Jurkat, Clone E6-1 (cell line): ENCODE data around the gene MYO7A.

Experiments used
- DNase-seq: peaks from one replicate; pipeline ENCODE4 v3.0.0-alpha.2; 2011; ENCODE audit warnings: low read depth, low spot score
- H3K4me3 ChIP-seq: 2 replicates; pipeline ENCODE4 v1.5.1; 2011; ENCODE audit warnings: mild to moderate bottlenecking, low read length, control low read depth, moderate library complexity

The MYO7A gene

DNA sequence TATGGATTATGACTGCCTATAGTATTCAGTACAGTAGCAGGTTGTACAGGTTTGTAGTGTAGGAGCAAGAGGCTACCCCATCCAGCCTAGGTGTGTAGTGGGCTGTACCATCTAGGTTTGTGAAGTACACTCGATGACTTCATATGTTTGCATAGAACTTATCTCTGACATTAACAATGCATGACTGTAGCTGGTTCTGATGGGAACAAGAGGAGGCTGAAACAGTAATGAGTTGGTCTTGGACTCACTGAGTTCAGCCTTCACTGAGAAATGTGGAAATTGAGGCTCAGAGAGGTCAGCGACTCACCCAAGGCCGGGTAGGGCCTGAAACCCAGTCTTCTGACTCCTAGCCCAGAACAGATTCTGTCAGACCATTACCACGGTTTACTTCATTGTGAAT, 13.0 kb downstream of the MYO7A start:
- no peak for DNase-seq
- H3K4me3 ChIP-seq = no peak overlapping the region

- no peak for DNase-seq
- no peak overlapping the region for H3K4me3 ChIP-seq
These were observed 13.4 kb downstream of the MYO7A start for GRCh38 chr11:77141475-77141874.

GRCh38 chr11:77142091-77142975, 14.3 kb downstream of the MYO7A start:
- DNase-seq = peak; percentile 33

DNA sequence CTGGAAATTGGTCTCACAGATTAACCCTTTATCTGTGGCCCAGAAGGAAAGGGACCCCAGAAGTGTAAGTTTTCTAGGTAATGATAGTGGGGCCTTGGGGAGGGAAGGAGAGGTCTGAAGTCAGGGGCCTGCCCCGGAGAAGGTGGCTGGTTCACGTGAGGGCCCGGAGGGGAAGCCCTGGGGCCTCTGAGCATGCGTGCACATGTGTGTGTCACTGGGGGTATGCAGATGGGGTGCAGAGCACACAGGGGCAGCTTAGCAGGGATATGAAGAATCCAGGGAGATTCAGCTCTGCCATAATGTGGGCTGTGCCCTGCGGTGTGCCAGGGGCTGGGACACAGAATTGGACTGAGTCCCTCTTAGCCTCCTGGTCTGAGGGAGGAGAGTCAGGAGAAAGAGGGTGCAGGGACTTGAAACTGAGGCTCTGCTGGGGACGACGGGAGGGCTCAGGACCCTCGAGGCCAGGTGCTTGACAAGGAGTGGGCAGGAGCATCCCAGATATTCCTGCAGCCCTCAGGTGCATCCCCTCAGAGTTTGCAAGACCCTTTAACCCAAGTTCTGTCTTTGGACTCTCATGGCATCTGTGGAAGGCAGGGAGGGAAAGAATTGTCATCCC, 15.5 kb downstream of the MYO7A start:
- H3K4me3 ChIP-seq = no peak overlapping the region
- no peak for DNase-seq

More at GRCh38 chr11:77142091-77142975, 14.3 kb downstream of the MYO7A start:
- H3K4me3 ChIP-seq = no peak overlapping the region

DNA sequence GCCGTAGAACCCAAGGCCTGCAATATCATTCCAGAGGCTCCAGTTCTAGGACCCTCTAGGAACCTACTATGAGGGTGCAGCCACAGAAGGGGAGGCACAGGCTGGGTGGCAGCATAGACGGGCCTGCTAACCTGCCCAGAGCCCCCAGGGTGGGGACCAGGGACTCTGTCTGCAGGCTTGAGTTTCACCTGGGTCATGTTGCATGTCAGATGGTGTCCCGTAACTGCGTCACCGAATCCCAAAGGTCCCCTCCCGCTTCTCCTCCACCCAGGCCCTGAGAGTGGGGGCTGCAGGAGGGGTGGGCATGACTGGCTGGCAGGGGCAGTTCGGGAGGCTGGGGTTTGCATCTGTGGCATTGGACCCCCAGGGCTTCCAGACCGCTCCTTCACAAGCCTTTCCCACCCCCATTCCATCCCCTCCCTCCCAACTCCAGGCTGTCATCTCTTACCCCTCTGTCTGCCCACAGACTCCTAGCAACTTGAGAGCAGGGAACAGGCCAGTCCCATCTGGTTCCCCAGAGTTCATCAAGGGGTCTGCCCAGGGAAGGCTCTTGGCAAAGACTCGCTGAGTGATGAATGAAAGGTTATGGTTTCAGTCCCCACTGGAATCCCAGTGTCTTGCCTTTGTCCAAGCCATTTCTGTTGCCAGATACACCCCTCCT, 16.3 kb downstream of the MYO7A start:
- no peak for DNase-seq
- H3K4me3 ChIP-seq = no peak overlapping the region

DNA sequence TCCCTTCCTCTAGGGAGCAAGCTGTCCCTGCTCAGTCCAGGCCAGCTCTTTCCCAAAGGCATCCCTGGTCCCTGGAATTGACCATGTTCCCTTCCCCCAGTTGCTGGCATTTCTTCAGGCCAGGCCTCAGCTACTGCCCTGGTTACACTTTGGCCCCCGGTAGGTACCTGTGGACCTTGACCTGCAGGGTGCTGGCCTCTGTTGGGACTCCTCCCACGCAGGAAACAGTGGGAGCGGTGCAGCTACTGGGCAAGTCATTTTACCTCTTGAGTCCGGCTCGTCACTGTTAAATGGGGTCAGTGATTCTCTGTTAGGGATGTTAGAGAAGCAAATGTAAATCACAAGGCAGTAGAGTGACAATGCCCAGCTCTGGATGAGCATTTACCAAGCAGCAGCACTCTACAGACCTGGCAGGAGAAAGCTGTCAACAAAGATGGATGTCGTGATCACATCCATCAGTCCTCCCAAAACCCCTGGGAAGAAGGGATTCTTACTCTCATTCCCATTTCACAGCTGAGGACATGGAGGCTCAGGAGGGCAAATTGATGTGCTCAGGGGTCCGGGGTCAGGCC, 16.9 kb downstream of the MYO7A start:
- no peak for DNase-seq

GRCh38 chr11:77146261-77147035, 18.4 kb downstream of the MYO7A start:
- DNase-seq = no peak
- H3K4me3 ChIP-seq = no peak overlapping the region

More for the DNA sequence above, 16.9 kb downstream of the MYO7A start:
- no peak overlapping the region for H3K4me3 ChIP-seq

DNA sequence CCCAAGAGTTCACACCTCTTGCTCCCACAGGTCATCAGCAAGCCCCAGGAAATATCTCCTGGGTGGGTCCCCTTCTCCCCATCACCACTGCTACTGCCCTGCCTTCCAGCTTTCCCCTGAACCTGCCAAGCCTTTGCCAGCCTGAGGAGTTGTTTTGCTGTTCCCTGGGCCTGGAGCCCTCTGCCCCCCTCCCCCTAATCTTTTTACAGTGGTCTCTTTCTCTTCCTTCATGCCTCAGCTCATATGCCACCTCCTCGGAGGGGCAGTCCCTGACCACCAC, 18.9 kb downstream of the MYO7A start:
- no peak overlapping the region for H3K4me3 ChIP-seq
- no peak for DNase-seq

DNA sequence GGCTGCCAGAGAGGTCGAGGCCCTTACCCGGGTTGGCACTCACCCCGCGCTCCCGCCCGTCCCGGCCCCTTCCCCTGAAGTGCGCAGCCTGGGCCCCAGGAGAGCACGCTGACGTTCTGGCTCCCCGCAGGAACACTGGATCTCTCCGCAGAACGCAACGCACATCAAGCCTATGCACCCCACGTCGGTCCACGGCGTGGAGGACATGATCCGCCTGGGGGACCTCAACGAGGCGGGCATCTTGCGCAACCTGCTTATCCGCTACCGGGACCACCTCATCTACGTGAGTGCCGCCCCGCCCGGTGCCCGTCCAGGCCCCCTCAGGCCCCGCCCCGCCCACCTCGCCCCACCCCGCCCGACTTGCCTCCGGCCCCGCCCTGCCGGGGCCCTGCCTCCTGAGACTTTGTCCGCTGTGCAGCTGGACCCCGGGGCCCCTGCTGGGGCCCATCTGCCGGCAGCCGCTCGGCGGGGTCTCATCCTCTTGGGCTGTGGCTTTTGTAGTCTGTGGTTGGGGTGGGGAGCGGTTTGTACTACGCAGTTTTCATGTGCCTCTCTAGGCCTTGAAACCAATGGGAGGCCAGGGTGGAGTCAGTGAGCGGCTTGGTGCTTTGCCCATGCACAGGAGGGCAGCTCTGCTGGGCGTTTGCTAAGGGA, 19.7 kb downstream of the MYO7A start:
- peak overlapping the region; percentile 37 for H3K4me3 ChIP-seq
- DNase-seq = peak; percentile 88

- DNase-seq = no peak
These were observed 21.1 kb downstream of the MYO7A start for GRCh38 chr11:77148963-77149715.

GRCh38 chr11:77149716-77150392, 21.8 kb downstream of the MYO7A start:
- no peak overlapping the region for H3K4me3 ChIP-seq
- DNase-seq = no peak

More at GRCh38 chr11:77148963-77149715, 21.1 kb downstream of the MYO7A start:
- H3K4me3 ChIP-seq = no peak overlapping the region

- no peak for DNase-seq
These were observed 22.8 kb downstream of the MYO7A start for GRCh38 chr11:77150836-77151235.

DNA sequence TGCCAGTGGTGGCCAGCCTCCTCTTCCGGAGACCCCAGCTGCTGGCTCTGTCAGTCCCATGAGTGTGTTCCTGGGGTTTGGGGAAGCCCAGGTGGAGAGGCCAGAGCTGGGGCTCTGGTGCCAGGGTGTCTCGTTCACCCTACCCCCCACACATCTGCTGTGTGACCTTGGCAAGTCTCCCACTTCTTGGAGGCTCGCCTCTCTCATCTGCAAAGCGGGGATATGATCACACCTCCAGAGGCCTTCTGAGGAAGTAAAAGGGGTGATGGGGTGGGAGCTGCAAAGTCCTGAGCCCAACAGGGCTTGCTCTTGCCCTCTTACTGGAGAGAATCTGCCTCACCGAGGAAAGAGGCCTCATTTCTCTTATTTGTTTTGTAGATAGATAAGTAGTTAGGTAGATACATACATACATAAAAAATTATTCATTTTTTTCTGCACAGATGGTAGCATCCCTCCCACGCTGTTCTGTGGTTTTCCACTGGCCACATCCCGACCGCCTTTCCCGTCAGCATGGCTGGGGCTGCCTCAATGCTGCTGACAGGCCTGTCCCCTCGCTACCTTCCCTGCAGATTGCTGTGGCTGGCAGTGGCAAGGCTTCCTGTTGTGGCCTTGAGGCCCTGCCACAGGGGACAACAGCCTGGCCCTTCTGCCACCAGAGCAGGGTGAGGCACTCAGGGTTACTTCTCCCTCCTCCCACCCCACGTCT, 23.9 kb downstream of the MYO7A start:
- peak; percentile 90 for DNase-seq
- H3K4me3 ChIP-seq = no peak overlapping the region; the same call in 1 of the 2 replicates

More at GRCh38 chr11:77150836-77151235, 22.8 kb downstream of the MYO7A start:
- no peak overlapping the region for H3K4me3 ChIP-seq

DNA sequence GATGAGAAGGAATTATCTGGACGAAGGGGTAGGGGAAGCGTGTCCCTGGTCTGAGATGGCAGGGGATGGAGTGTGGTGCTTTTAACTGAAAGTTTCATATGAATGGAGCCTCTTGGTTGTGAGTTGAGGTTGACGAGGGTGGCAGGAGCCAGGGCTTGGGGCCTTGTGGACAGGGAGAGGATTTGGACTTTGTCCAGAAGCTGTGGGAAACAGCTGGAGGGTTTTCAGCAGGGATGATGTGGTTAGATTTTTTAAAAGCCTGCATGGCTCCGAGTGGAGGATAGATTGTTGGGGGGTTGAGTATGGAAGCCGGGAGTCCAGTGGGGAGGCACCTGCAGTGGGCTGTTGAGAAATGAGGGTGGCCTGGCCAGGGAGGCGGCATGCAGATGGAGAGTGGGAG, 24.8 kb downstream of the MYO7A start:
- no peak for DNase-seq
- no peak overlapping the region for H3K4me3 ChIP-seq

- H3K4me3 ChIP-seq = no peak overlapping the region
- DNase-seq = no peak
These were observed 25.5 kb downstream of the MYO7A start for GRCh38 chr11:77153276-77154185.
